A549 (cell line): ENCODE data around the gene GMDS.

Experiments used
- CHD4 ChIP-seq: fragments of 200-600 bp; sonication (generic); IDR thresholded peaks from 2 replicates; pipeline ENCODE4 v1.6.1; 2016; ENCODE audit warnings: antibody characterized with exemption, mild to moderate bottlenecking, borderline replicate concordance
- EP300 ChIP-seq, 2 experiments: fragments of >200 bp; sonication (Bioruptor Twin); formaldehyde crosslinking; IDR thresholded peaks; 2 replicates in 1 of 2; 3 replicates in 1 of 2; pipeline ENCODE4 v1.6.1; 2016 to 2017
- ESRRA ChIP-seq: fragments of 150-350 bp; IDR thresholded peaks from 2 replicates; pipeline ENCODE4 v1.6.1; 2014; ENCODE audit warnings: mild to moderate bottlenecking, low read length, borderline replicate concordance
- KDM1A ChIP-seq: fragments of 200-600 bp; sonication (generic); IDR thresholded peaks from 2 replicates; pipeline ENCODE4 v1.6.1; 2016; ENCODE audit warnings: low read depth, mild to moderate bottlenecking
- MAFK ChIP-seq: fragments of 450-650 bp; IDR thresholded peaks from 2 replicates; pipeline ENCODE4 v1.6.1; 2014; ENCODE audit not compliant: partially characterized antibody
- MYC ChIP-seq: IDR thresholded peaks from 2 replicates; pipeline ENCODE4 v1.6.1; 2012; ENCODE audit warnings: mild to moderate bottlenecking, inconsistent platforms, low read length, improper control_type of control experiment, borderline replicate concordance
- POLR2A ChIP-seq: IDR thresholded peaks from 2 replicates; pipeline ENCODE4 v1.6.1; 2012; ENCODE audit warnings: mild to moderate bottlenecking, low read length
- POLR2AphosphoS2 ChIP-seq: conservative IDR thresholded peaks from 2 replicates; pipeline ENCODE4 v1.6.1; 2012; ENCODE audit warnings: low read length, improper control_type of control experiment, inconsistent platforms
- RFX5 ChIP-seq: fragments of 450-650 bp; IDR thresholded peaks from 2 replicates; pipeline ENCODE4 v1.7.1; 2014; ENCODE audit warnings: antibody characterized with exemption, mild to moderate bottlenecking, moderate library complexity
- RNF2 ChIP-seq: fragments of 200-600 bp; sonication (generic); IDR thresholded peaks from 2 replicates; pipeline ENCODE4 v1.6.1; 2016; ENCODE audit warnings: low read depth, mild to moderate bottlenecking, antibody characterized with exemption, moderate library complexity, borderline replicate concordance
- TF ChIP-seq, protein P1 (sequence below): fragments of 450-650 bp; IDR thresholded peaks from 2 replicates; pipeline ENCODE4 v1.6.1; 2014; ENCODE audit warnings: antibody characterized with exemption
- TF ChIP-seq, protein P2 (sequence below): IDR thresholded peaks from 2 replicates; pipeline ENCODE4 v1.6.1; 2012; ENCODE audit warnings: low read depth, borderline replicate concordance
- TF ChIP-seq, protein P3 (sequence below): fragments of >200 bp; sonication (Bioruptor Twin); formaldehyde crosslinking; IDR thresholded peaks from 3 replicates; pipeline ENCODE4 v1.5.1; 2016
- TF ChIP-seq, protein P4 (sequence below): fragments of 150-350 bp; IDR thresholded peaks from 2 replicates; pipeline ENCODE4 v1.6.1; 2014; ENCODE audit warnings: low read depth, mild to moderate bottlenecking, low read length

DNA sequence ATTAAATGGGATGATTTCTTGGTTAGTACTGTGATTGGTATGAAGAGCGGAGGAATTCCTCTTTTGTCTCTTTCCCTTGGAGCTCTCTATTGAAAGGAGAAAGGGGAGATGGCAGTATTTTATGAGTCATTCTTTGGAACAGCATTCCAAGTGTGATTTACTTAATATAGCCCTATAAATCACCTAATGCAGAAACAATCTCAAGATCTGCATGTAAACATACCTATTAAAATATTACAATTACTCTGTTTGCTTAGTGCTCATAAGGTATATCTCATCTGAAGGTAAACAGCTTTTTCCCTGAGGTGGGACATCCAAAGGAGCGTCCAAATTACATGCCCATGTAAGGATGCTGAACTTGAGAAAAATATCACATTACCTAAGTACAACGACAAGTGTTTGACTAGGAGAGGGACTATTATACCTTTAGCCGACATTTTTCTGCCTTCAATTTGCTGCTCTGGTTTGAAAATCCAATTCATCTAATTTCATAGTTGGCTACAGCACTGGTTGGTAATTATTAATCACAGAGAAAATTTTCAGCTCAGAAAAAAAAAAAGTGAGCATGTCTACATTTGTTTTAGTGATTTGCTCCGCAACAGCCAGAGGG is 406.7 kb downstream of the GMDS start:
- TF ChIP-seq KDM1A, result no peak
- TF ChIP-seq POLR2A, result no peak
- no peak for TF ChIP-seq MAFK
- TF ChIP-seq, protein P1, sequence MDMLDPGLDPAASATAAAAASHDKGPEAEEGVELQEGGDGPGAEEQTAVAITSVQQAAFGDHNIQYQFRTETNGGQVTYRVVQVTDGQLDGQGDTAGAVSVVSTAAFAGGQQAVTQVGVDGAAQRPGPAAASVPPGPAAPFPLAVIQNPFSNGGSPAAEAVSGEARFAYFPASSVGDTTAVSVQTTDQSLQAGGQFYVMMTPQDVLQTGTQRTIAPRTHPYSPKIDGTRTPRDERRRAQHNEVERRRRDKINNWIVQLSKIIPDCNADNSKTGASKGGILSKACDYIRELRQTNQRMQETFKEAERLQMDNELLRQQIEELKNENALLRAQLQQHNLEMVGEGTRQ, result no peak
- TF ChIP-seq, protein P2, sequence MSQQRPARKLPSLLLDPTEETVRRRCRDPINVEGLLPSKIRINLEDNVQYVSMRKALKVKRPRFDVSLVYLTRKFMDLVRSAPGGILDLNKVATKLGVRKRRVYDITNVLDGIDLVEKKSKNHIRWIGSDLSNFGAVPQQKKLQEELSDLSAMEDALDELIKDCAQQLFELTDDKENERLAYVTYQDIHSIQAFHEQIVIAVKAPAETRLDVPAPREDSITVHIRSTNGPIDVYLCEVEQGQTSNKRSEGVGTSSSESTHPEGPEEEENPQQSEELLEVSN, result no peak
- TF ChIP-seq, protein P3, sequence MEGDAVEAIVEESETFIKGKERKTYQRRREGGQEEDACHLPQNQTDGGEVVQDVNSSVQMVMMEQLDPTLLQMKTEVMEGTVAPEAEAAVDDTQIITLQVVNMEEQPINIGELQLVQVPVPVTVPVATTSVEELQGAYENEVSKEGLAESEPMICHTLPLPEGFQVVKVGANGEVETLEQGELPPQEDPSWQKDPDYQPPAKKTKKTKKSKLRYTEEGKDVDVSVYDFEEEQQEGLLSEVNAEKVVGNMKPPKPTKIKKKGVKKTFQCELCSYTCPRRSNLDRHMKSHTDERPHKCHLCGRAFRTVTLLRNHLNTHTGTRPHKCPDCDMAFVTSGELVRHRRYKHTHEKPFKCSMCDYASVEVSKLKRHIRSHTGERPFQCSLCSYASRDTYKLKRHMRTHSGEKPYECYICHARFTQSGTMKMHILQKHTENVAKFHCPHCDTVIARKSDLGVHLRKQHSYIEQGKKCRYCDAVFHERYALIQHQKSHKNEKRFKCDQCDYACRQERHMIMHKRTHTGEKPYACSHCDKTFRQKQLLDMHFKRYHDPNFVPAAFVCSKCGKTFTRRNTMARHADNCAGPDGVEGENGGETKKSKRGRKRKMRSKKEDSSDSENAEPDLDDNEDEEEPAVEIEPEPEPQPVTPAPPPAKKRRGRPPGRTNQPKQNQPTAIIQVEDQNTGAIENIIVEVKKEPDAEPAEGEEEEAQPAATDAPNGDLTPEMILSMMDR, result no peak
- TF ChIP-seq EP300 (IDR thresholded peaks at IDR 0.05), result no peak
- no peak for TF ChIP-seq RNF2
- TF ChIP-seq, protein P4, sequence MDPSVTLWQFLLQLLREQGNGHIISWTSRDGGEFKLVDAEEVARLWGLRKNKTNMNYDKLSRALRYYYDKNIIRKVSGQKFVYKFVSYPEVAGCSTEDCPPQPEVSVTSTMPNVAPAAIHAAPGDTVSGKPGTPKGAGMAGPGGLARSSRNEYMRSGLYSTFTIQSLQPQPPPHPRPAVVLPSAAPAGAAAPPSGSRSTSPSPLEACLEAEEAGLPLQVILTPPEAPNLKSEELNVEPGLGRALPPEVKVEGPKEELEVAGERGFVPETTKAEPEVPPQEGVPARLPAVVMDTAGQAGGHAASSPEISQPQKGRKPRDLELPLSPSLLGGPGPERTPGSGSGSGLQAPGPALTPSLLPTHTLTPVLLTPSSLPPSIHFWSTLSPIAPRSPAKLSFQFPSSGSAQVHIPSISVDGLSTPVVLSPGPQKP, result no peak
- TF ChIP-seq RFX5, result no peak
- no peak for TF ChIP-seq MYC
- no peak for TF ChIP-seq POLR2AphosphoS2
- TF ChIP-seq ESRRA, result no peak
- no peak for TF ChIP-seq CHD4
